Neural cell (in vitro differentiated cells): ENCODE measurements around the gene BRD7.

Experiments used
- EP300 ChIP-seq: fragments of 450-650 bp; conservative IDR thresholded peaks from 2 replicates; pipeline ENCODE4 v1.6.1; 2014; ENCODE audit warnings: antibody characterized with exemption, mild to moderate bottlenecking, moderate library complexity; ENCODE audit not compliant: poor library complexity, severe bottlenecking
- EZH2 ChIP-seq: fragments of 200-600, 300-800 bp; shearing (Covaris generic), sonication (generic); IDR thresholded peaks from 2 replicates; pipeline ENCODE4 v1.6.1; 2014; ENCODE audit warnings: antibody characterized with exemption, low read length, borderline replicate concordance, mild to moderate bottlenecking; ENCODE audit not compliant: insufficient read depth, poor library complexity, severe bottlenecking
- POLR2AphosphoS5 ChIP-seq: IDR thresholded peaks from 2 replicates; pipeline ENCODE4 v1.6.1; 2012
- RAD21 ChIP-seq: fragments of 450-650 bp; conservative IDR thresholded peaks from 2 replicates; pipeline ENCODE4 v1.6.1; 2014; ENCODE audit warnings: antibody characterized with exemption, mild to moderate bottlenecking, moderate library complexity
- SMC3 ChIP-seq: fragments of 450-650 bp; conservative IDR thresholded peaks from 2 replicates; pipeline ENCODE4 v1.6.1; 2014; ENCODE audit warnings: antibody characterized with exemption, mild to moderate bottlenecking, moderate library complexity; ENCODE audit not compliant: poor library complexity
- TAF1 ChIP-seq: IDR thresholded peaks from 2 replicates; pipeline ENCODE4 v1.6.1; 2012; ENCODE audit warnings: low read depth
- TF ChIP-seq, protein P1 (sequence below): fragments of 450-650 bp; IDR thresholded peaks from 2 replicates; pipeline ENCODE4 v1.5.1; 2014; ENCODE audit warnings: antibody characterized with exemption, mild to moderate bottlenecking, moderate library complexity; ENCODE audit not compliant: poor library complexity, severe bottlenecking
- TF ChIP-seq, protein P2 (sequence below): IDR thresholded peaks from 2 replicates; pipeline ENCODE4 v1.6.1; 2012; ENCODE audit warnings: borderline replicate concordance

GRCh38 chr16:50360033-50360778 lies 8.6 kb downstream of the BRD7 start:
- no peak for TF ChIP-seq RAD21
- TF ChIP-seq, protein P1, sequence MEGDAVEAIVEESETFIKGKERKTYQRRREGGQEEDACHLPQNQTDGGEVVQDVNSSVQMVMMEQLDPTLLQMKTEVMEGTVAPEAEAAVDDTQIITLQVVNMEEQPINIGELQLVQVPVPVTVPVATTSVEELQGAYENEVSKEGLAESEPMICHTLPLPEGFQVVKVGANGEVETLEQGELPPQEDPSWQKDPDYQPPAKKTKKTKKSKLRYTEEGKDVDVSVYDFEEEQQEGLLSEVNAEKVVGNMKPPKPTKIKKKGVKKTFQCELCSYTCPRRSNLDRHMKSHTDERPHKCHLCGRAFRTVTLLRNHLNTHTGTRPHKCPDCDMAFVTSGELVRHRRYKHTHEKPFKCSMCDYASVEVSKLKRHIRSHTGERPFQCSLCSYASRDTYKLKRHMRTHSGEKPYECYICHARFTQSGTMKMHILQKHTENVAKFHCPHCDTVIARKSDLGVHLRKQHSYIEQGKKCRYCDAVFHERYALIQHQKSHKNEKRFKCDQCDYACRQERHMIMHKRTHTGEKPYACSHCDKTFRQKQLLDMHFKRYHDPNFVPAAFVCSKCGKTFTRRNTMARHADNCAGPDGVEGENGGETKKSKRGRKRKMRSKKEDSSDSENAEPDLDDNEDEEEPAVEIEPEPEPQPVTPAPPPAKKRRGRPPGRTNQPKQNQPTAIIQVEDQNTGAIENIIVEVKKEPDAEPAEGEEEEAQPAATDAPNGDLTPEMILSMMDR: no peak
- TF ChIP-seq POLR2AphosphoS5: no peak
- TF ChIP-seq SMC3: no peak
- TF ChIP-seq EZH2: no peak
- TF ChIP-seq, protein P2, sequence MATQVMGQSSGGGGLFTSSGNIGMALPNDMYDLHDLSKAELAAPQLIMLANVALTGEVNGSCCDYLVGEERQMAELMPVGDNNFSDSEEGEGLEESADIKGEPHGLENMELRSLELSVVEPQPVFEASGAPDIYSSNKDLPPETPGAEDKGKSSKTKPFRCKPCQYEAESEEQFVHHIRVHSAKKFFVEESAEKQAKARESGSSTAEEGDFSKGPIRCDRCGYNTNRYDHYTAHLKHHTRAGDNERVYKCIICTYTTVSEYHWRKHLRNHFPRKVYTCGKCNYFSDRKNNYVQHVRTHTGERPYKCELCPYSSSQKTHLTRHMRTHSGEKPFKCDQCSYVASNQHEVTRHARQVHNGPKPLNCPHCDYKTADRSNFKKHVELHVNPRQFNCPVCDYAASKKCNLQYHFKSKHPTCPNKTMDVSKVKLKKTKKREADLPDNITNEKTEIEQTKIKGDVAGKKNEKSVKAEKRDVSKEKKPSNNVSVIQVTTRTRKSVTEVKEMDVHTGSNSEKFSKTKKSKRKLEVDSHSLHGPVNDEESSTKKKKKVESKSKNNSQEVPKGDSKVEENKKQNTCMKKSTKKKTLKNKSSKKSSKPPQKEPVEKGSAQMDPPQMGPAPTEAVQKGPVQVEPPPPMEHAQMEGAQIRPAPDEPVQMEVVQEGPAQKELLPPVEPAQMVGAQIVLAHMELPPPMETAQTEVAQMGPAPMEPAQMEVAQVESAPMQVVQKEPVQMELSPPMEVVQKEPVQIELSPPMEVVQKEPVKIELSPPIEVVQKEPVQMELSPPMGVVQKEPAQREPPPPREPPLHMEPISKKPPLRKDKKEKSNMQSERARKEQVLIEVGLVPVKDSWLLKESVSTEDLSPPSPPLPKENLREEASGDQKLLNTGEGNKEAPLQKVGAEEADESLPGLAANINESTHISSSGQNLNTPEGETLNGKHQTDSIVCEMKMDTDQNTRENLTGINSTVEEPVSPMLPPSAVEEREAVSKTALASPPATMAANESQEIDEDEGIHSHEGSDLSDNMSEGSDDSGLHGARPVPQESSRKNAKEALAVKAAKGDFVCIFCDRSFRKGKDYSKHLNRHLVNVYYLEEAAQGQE: no peak
- TF ChIP-seq TAF1: no peak
- TF ChIP-seq EP300: no peak
